Activated naive CD4-positive, alpha-beta T cell treated with anti-CD3 and anti-CD28 coated beads, Interleukin-2, amount 50 U/mL, for 72 hours (primary cell): Measurements from ENCODE around the gene EML6. TPM values are rescaled to one million over a fixed set of nuclear protein-coding genes. Genes with fewer than 3 reads are reported as not detected.
A peak's percentile ranks its signal among the peaks of the same experiment; 100 is the strongest.

Source experiments
- ATAC-seq, 2 donors: fragments of 150-1000 bp; cut with Tn5 transposase; 2 replicates each; pipeline ENCODE4 v1.10.0; 2021; ENCODE audit warnings: mild to moderate bottlenecking in 2 of 2, moderate library complexity in 2 of 2
- DNase-seq, 2 donors: peaks; one replicate each; pipeline ENCODE4 v3.0.0; 2021 to 2022; ENCODE audit warnings: low spot score in 2 of 2
- H3K27ac Mint-ChIP-seq, 2 donors: one replicate each; pipeline ENCODE4 v1.8.0; 2022; ENCODE audit warnings: mild to moderate bottlenecking in 2 of 2, mixed read lengths in 2 of 2
- H3K36me3 Mint-ChIP-seq, 2 donors: one replicate each; pipeline ENCODE4 v1.8.0; 2022; ENCODE audit warnings: mixed read lengths in 2 of 2
- H3K9me3 Mint-ChIP-seq, 2 donors: one replicate each; pipeline ENCODE4 v1.8.0; 2022; ENCODE audit warnings: mixed read lengths in 2 of 2
- total RNA-seq, 2 donors: library from RNA; stranded (reverse); gene quantifications; one replicate each; pipeline ENCODE4 v1.2.3, GENCODE V29; 2022

The EML6 gene
- total RNA-seq, 2 donors from 2014 or later, result 0.30 to 2.4 TPM

DNA sequence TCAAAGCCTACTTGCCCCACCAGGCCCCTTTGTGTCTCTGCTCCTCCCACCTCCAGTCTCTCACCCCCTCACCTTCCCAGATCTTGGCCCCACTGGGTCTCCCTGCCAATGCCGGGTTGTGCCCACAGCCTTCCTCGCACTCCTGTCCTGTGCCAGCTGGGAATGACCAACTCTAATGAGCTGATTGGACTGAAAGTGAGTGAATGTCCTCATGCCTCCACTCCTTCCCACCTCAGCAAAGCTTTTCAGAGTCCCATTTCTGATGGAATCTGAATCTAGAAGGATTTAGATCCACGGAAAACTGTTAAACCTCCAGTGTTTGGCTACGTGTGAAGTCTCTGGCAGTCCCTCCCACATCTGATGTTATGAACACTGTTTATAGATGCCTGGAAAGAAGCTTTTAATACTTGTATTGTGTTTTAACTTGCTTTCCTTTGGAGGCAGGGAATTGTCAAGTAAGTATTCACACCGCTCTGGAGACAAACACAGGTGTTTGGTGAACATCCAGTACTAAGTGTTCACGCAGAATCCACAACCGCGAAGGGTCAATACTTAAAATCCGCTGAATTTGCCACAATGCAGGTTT is 222.9 kb downstream of the EML6 start:
- Mint-ChIP-seq H3K36me3 (no peaks in the 10 kb centered on the region), H3K9me3 (no peaks in the 10 kb centered on the region), H3K27ac (no peak overlapping the region)
- no peak for ATAC-seq
- DNase-seq, result no peak

DNA sequence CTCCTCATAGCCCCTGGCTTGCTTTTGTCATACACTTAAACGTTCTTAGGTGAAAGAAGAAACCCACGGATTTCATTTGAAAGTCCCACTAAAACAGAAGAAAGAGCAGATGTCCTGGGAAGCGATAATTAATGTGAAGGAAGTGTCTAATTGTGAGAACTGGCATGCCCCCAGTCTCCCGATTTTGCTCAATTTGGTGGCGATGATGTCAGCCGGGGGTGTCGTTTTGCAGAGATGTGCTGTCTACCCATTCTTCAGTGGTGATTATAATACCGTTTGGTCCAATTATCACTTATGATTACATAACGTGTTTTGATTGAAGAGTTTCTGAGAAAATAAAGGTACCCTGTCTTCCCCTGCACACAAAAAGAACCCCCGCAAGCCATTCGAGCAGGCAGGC is 223.7 kb downstream of the EML6 start:
- no peak for ATAC-seq
- Mint-ChIP-seq H3K27ac (no peak overlapping the region), H3K36me3 (no peaks in the 10 kb centered on the region), H3K9me3 (no peaks in the 10 kb centered on the region)
- no peak for DNase-seq

DNA sequence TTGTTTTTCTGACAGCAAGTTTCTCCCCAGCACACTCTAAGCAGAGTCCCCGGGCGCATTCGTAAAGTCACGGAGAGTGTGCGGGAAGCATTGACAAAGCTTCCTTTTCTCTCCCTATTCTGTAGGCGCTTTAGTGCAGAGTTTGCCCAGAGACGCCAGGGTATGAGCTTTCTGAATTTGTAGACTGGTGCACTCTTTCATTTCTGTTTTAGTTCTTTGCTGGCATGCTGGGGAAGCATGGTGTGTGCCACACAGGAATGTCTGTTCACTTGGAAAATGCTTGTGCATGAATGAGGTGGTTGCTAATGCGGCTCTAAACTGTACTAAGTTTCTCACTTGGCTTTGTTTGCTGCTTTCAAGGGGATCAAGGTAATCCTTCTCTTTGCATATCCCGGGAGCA is 224.2 kb downstream of the EML6 start:
- DNase-seq (no peak), ATAC-seq (no peak)
- Mint-ChIP-seq H3K36me3 (no peaks in the 10 kb centered on the region), H3K9me3 (no peaks in the 10 kb centered on the region), H3K27ac (no peak overlapping the region)

DNA sequence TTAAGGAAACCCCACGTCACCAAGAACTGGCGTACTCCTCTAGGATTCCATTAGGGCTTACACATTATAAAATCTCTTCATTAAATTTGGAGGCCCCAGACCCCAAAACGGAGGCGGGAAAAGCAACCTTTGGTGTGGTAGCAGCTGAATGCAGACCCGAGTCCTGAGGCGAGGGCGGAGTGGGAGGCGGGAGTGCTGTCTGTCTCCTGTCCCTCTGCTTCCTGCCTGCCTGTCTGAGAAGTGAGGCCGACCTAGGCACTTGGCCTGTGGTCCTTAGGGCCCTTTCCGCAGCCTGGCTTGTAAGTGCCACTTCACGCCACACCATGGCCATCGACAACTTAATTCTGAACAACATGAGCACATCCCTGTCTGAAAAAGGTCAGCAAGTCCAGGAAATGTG is 224.7 kb downstream of the EML6 start:
- Mint-ChIP-seq H3K27ac (no peak overlapping the region), H3K9me3 (no peaks in the 10 kb centered on the region), H3K36me3 (no peaks in the 10 kb centered on the region)
- ATAC-seq (no peak), DNase-seq (no peak)

DNA sequence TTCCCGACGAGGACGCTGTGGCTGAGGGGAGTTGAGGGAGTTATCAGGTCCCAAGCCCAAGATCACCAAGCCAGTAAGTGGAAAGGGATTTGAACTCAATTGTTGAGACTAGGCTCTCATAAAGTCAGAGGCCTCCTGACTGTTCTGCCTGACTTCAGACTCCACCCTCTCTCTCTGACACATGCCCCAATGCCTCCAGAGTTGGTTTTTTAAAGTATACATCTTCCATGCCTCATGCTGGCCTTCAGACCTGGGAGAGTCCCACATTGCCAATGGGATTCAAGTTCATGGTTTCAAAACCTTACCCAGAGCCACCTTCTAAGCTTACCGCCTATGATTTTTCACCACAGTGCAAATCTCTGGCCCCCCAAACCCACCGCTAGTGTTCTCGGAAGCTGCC is 226.0 kb downstream of the EML6 start:
- H3K36me3 Mint-ChIP-seq, result no peaks in the 10 kb centered on the region
- no peak overlapping the region for H3K27ac Mint-ChIP-seq
- ATAC-seq, result no peak
- DNase-seq, result no peak
- H3K9me3 Mint-ChIP-seq, result no peaks in the 10 kb centered on the region

DNA sequence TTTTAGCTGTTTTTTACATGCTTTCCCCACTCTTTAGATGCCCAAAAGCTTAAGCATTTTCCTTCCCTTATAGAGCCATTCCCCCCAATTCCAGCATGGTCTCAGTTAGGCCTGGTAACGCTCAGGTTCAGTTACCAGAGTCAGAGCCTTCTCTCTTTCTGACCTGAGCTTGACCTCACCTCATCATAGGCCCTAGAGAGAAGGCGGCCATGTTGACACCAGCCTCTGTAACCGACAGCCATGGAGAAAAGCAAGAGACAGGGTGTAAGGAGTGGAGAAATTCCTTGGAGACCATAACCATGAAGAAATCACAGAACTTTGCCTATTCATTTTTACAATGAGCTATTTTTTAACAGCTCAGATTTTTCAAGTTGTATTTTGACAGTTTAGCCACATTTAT is 227.3 kb downstream of the EML6 start:
- ATAC-seq (no peak), DNase-seq (no peak)
- Mint-ChIP-seq H3K27ac (no peak overlapping the region), H3K36me3 (no peaks in the 10 kb centered on the region), H3K9me3 (no peaks in the 10 kb centered on the region)

DNA sequence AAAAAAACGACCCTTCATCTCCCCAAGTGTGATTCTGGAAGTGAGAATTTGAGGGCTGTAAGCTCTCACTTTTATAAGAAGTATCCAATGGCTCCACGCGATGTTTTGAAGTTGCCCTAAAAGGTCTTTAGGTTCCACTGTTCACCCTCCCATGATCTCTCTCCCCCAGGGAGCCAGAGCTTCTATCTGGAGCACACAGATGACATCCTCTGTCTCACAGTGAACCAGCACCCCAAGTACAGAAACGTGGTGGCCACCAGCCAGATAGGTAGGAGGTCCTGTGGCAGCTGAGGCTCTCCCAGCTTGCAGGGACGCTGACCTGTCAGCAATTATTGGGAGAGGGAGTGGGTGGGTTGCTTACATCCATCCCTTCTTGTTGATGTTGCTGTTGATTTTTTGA is 229.0 kb downstream of the EML6 start:
- no peaks in the 10 kb centered on the region for H3K9me3 Mint-ChIP-seq
- ATAC-seq, result no peak
- no peaks in the 10 kb centered on the region for H3K36me3 Mint-ChIP-seq
- H3K27ac Mint-ChIP-seq, result peak overlapping the region; percentile 38 to 61
- no peak for DNase-seq

DNA sequence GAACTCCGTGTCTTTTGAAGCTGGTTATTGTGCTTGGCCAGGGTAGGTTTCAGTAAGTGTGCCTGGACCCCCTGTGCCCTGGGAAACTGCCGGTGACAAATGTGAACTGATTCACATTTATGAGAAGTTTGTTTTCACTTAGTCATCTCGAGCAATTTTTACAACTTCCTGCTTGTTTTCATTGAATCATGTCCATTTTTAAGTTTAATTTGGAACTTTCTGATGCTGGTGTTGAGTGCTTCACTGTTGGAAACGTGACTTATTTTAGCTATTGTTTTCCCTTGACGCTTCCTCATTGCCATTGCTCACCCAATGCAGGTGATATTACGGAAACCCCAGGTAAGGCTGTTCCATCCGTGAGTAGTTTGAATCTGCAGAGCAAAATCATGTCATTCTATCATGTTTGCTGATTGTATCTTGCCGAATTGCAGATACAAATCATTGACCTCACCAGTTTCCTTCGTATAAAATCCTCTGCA is 229.6 kb downstream of the EML6 start:
- DNase-seq (peak in 1 of 2 donors; percentile 19), ATAC-seq (peak in 1 of 2 donors; percentile 70)
- H3K27ac Mint-ChIP-seq, result peak overlapping the region in 1 of 2 donors; percentile 38
- no peaks in the 10 kb centered on the region for H3K9me3 Mint-ChIP-seq
- no peaks in the 10 kb centered on the region for H3K36me3 Mint-ChIP-seq

DNA sequence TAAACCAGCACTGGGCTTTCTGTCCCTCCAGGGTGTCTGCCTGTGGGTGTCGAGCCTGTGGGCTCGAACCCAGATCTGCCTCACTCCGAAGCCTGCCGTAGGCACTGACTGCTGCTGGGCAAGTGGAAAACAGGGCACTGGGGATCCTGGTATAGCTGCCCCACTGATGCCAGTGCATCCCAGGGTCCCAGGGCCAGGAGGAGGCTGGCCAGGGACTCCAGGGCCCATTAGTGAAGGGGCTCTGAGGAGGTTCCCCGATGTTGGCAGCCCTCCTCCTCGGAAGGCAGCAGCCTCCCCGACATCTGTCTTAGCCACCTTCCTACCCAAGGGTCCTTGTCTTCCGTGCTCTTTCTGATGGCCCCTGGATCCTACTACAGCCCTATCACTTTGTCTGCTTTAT is 230.7 kb downstream of the EML6 start:
- no peaks in the 10 kb centered on the region for H3K9me3 Mint-ChIP-seq
- ATAC-seq, result no peak
- no peak for DNase-seq
- no peak overlapping the region for H3K27ac Mint-ChIP-seq
- no peaks in the 10 kb centered on the region for H3K36me3 Mint-ChIP-seq

DNA sequence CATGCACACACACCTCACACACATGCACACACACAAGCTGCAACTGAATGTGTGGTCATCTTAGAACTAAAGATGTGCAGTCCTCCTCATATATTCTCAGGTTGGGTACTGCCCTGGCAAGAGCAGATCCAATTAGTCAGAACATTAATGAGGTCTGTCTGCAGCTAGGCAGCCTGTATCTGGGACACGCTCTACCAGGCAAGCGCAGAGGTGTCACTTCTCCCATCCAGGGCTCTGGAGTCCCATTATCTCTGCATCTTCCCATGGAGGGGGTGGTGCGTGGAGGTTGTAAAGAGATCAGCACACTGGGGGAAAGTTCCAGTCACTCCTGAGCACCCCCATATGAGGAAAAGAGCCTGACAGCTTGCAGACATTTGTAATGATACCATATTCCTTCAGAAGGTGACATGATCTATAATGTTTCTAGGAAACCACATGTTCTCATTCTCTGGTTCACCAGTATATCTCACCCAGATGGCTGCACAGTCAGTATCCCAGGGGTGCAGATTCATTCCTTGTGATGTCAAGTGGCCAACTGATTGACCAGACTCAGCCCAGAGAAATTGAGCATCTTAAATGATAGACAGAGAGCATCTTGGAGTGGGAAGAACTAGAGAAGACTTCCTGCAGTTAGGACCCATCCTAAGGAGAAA is 231.4 kb downstream of the EML6 start:
- Mint-ChIP-seq H3K9me3 (no peaks in the 10 kb centered on the region), H3K36me3 (no peaks in the 10 kb centered on the region), H3K27ac (no peak overlapping the region)
- ATAC-seq (no peak), DNase-seq (no peak)

DNA sequence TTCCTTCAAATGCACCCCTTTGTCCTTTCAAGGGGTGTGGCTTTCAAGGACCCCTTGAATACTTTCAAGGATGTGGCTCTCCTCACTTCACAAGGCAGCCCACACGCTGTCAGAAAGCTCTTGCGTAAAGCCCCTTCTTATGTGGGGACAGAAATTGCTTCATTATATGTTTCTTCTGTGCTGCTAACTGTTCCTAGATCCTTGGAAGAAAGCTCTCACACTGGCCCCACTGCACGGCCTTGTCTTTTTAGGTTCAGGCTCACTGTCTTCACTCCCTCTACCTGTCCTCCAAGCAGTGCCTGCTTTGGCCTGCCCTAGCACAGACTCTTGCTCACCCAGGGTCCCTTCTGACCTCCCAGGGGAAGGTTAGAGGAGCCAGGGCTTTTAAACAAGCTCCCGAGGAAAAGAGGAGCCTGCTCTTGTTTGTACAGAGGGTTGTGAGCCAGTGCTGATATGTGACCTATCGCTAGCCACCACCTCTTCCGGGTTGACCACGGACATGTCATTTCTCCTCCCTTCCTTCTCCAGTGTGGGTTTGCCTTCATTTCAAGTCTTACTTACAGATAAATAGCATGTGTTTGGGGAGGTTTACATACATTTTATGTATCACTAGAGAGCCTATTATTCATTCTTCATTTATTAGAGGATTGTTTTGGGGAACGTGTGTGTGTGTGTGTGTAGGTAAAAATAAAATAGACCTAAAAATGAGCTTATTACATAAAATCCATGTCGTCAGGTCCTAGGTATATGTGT is 232.1 kb downstream of the EML6 start:
- Mint-ChIP-seq H3K9me3 (no peaks in the 10 kb centered on the region), H3K27ac (no peak overlapping the region), H3K36me3 (no peaks in the 10 kb centered on the region)
- no peak for DNase-seq
- no peak for ATAC-seq

DNA sequence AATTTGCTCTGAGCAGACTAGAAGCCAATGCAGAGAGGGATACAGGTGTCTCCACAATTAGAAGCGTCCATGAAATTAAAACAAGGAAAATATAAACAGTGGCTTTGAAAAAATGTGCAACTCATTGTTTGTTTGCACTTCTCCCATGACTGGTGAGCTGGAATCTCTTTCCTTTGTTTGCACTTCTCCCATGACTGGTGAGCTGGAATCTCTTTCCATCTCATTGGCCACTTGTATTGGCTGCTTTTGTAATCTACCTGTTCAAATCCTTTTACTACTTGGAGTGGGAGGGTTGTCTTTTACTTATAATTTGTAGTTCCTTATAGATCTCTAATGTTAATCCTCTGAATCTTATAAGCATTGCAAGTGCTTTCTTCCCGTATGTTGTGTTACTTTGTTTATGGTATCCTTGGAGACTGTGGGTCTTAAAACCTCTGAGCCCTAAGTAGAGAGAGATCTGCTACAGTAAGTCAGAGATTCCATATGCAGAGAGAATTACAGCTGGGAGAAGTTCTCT is 232.7 kb downstream of the EML6 start:
- H3K36me3 Mint-ChIP-seq, result no peaks in the 10 kb centered on the region
- ATAC-seq, result no peak
- H3K27ac Mint-ChIP-seq, result no peak overlapping the region
- no peaks in the 10 kb centered on the region for H3K9me3 Mint-ChIP-seq
- no peak for DNase-seq

DNA sequence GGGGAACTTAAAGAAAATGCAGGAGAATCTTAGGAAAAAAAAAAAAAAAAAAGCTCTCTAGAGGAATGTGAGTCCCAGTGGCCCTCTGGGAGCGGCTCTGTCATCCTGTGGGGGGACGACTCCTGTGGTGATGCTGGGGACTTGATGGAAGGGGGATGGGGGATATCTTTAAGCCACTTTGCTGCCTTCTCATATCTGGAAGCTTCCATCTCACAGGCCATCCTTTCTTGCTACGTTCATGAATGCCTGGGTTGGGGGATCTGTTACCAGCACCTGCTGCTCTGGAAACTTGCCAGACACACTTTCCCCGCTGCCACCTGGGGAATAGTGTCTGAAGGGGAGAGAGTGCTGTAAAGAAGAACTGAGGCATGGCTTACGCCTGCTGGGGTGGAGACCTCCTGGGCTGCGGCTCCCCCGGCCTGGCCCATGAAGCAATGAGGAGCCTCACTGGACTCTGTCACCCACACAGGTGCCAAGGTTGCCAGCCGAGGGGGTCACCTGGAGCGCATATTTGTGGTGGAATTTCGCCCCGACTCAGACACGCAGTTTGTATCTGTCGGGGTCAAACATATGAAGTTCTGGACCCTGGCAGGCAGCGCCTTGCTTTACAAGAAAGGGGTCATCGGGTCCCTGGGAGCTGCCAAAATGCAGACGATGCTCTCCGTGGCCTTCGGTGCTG is 234.0 kb downstream of the EML6 start:
- no peak for DNase-seq
- Mint-ChIP-seq H3K27ac (no peak overlapping the region), H3K36me3 (no peaks in the 10 kb centered on the region), H3K9me3 (no peaks in the 10 kb centered on the region)
- ATAC-seq, result no peak

DNA sequence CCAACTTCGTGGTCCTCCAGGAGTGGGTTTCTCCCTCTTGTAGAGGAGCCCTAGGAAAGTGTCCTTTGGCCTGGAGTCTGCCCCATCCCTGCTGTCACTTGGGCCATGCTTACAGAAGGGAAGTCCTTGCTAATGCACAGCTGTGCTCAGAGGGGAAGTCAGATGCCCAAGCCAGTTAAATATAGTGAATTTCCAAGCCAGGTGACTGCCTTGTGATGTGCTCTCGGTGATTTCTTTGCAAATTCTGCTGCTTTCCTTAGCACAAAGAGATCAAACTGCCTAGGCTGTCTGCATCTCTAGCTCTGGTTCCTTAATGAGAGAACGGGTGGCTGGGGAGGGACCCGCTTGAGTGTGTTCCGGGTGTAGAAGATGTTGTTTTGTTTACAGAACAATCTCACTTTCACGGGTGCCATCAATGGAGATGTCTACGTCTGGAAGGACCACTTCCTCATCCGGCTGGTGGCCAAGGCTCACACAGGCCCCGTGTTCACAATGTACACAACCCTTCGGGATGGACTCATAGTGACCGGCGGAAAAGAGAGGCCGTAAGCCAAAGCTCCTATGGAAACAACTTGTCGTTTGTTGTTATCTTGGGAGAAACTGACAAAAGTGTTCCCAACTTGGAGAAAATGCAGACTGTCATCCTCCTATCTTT is 235.4 kb downstream of the EML6 start:
- ATAC-seq, result no peak
- DNase-seq, result no peak
- Mint-ChIP-seq H3K27ac (no peak overlapping the region), H3K9me3 (no peaks in the 10 kb centered on the region), H3K36me3 (no peaks in the 10 kb centered on the region)

DNA sequence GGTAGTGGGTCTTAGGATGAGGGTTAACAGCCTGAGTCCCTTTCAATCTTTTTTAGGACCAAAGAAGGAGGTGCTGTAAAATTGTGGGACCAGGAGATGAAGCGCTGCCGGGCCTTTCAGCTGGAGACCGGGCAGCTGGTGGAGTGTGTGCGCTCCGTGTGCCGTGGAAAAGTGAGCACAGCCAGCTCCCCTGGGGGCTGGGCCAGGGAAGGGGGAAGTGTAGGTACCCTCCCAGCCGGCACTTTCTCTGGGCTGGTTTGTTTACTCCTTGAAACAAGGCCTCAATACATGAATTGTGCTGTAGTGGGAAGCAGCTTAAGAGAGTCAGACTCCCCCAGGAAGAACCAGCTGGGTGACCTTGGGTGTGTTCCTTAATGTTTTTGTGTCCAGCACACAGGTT is 236.7 kb downstream of the EML6 start:
- Mint-ChIP-seq H3K36me3 (no peaks in the 10 kb centered on the region), H3K9me3 (no peaks in the 10 kb centered on the region), H3K27ac (no peak overlapping the region)
- ATAC-seq, result no peak
- no peak for DNase-seq

DNA sequence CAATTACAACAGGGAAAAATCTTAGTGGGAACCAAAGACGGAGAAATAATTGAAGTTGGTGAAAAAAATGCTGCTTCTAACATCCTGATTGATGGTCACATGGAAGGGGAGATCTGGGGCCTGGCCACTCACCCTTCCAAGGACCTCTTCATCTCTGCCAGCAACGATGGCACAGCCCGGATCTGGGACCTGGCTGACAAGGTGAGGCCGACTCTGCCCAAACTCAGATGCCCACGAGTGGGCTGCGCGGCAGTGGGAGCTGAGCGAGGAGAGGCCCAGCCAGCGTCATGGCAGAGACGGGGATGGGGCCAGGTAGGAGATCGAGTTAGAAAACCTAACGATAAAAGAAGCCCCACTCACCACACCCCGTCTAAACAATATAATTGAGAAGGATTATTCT is 239.0 kb downstream of the EML6 start:
- ATAC-seq, result no peak
- Mint-ChIP-seq H3K9me3 (peaks cover 0 to 5% of the 10 kb centered on the region in 2 donors), H3K36me3 (peaks cover 0 to 6% of the 10 kb centered on the region in 2 donors), H3K27ac (no peak overlapping the region)
- DNase-seq, result no peak
